Activated naive CD8-positive, alpha-beta T cell treated with anti-CD3 and anti-CD28 coated beads, Interleukin-2, amount 50 U/mL, for 24 hours (primary cell): ENCODE data around the gene PIP4K2A.

Source experiments
- ATAC-seq: fragments of 150-1000 bp; cut with Tn5 transposase; one replicate; pipeline ENCODE4 v1.10.0; 2021
- DNase-seq: peaks from one replicate; pipeline ENCODE4 v3.0.0; 2021
- H3K27ac Mint-ChIP-seq: one replicate; pipeline ENCODE4 v1.8.0; 2021; ENCODE audit warnings: mild to moderate bottlenecking, mixed read lengths
- H3K27me3 Mint-ChIP-seq: one replicate; pipeline ENCODE4 v1.8.0; 2021; ENCODE audit warnings: mixed read lengths
- H3K36me3 Mint-ChIP-seq: one replicate; pipeline ENCODE4 v1.8.0; 2021; ENCODE audit warnings: low read depth, mixed read lengths
- H3K4me1 Mint-ChIP-seq: one replicate; pipeline ENCODE4 v1.8.0; 2021; ENCODE audit warnings: mixed read lengths
- H3K4me3 Mint-ChIP-seq: one replicate; pipeline ENCODE4 v1.8.0; 2021; ENCODE audit warnings: mild to moderate bottlenecking, moderate library complexity, mixed read lengths
- H3K9me3 Mint-ChIP-seq: one replicate; pipeline ENCODE4 v1.8.0; 2021; ENCODE audit warnings: mixed read lengths

The PIP4K2A gene

DNA sequence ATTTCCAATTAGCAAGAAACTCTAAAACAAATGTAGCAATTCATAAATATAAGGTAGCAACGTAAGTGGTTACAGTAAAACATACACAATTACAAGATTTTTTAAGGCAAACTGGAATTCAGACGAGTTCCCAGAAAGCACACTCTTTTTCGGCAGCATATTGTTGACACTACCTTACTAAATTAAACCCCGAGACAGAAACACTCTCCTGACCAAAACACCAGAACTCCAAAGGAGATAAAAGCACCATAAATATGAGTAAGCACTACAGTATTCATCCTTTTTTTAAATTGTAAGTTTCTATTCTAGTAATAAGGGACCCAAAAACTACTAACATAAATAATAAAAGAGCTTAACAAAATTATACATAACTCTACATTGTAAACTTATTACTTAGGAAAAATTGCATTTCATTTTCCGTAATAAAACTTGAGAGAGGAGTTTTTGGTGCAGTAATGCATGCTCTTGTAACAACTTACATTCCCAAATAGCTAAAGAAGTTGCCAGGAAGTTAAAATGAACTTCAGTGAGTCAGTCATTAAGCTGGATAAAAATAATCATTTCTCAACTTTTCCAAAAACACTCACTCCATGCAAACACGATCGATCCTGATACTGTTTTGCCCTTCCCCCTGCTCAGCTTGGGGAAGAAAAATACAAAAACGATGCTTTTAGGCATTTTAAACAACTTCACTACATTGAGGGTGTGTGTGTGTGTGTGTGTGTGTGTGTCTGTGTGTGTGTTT lies 2.0 kb downstream of the PIP4K2A start:
- ATAC-seq (no peak), DNase-seq (no peak)
- peak overlapping the region; percentile 88 for H3K4me3 Mint-ChIP-seq
- H3K27me3 Mint-ChIP-seq = no peaks in the 10 kb centered on the region
- no peaks in the 10 kb centered on the region for H3K9me3 Mint-ChIP-seq
- peak overlapping the region; percentile 90 for H3K27ac Mint-ChIP-seq
- H3K36me3 Mint-ChIP-seq = peaks cover 7% of the 10 kb centered on the region
- H3K4me1 Mint-ChIP-seq = peaks cover 56% of the 10 kb centered on the region

DNA sequence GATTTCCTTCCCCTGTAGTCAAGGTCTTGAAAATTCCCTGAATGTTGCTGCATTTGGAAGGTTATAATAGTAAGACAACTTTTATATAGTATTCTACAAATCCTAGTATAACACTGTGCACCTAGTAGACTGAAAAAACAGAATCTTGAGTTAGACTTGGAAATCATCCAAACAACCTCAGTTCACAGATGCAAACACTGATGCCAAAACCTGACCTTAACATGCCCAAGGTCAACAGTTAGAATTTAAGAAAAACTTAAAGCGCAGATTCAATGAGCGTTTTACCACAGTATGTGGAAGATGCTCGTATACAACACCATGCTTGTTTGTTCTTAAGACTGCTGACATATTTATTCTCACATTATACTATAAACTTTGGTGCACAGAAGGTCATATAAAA lies 3.0 kb downstream of the PIP4K2A start:
- Mint-ChIP-seq H3K4me1 (peaks cover 65% of the 10 kb centered on the region), H3K27me3 (no peaks in the 10 kb centered on the region), H3K27ac (peak overlapping the region; percentile 50), H3K36me3 (peaks cover 12% of the 10 kb centered on the region), H3K4me3 (peak overlapping the region; percentile 88), H3K9me3 (peaks cover 1% of the 10 kb centered on the region)
- DNase-seq (no peak), ATAC-seq (no peak)

DNA sequence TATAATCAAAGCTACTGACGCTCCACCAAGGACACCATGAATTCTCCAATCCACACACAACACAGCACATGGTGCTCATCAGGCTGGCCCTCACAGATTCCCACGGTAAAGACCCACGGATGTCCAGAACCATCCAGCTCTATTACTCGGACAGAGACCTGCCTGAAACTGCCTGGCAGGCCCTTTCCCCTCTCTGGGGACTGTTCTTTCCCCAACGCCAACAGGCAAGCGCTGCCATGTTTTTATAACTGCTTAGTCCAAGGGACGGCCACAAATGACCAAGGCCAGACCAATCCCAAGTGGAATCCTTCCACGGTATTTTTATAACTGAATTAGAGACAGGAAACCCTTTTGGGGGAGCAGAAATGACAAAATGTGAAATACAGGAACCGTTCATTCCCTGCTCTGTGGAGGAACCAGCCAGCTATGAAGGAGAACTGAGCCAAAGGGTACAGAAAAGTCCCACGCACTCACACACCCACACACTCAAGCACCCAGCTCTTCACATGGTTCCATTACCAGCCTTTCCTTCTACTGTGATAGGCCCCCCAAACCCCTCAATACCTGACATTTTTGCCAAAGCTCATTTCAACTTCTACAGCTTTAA lies 4.1 kb downstream of the PIP4K2A start:
- ATAC-seq = no peak
- peaks cover 4% of the 10 kb centered on the region for H3K9me3 Mint-ChIP-seq
- peaks cover 74% of the 10 kb centered on the region for H3K4me1 Mint-ChIP-seq
- peak overlapping the region; percentile 50 for H3K27ac Mint-ChIP-seq
- peaks cover 19% of the 10 kb centered on the region for H3K36me3 Mint-ChIP-seq
- H3K4me3 Mint-ChIP-seq = peak overlapping the region; percentile 88
- no peak for DNase-seq
- H3K27me3 Mint-ChIP-seq = no peaks in the 10 kb centered on the region

DNA sequence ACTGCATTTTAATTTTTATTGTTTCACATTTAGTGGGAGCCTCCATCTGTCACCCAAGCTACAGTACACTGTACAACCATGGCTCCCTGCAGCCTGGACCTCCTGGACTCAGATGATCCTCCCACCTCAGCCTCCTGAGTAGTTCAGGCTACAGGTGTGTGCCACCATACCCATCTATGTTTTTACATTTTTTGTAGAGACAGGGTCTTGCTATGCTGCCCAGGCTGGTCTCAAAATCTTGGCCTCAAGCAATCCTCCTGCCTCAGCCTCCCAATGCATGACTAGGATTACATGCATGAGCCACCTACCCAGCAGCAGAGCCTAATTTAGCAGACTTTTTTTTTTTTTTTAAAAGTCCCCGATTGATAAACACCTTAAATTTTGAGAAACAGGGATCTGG lies 5.6 kb downstream of the PIP4K2A start:
- no peak overlapping the region for H3K4me3 Mint-ChIP-seq
- peaks cover 85% of the 10 kb centered on the region for H3K4me1 Mint-ChIP-seq
- no peaks in the 10 kb centered on the region for H3K27me3 Mint-ChIP-seq
- H3K27ac Mint-ChIP-seq = peak overlapping the region; percentile 50
- ATAC-seq = no peak
- H3K36me3 Mint-ChIP-seq = peaks cover 28% of the 10 kb centered on the region
- H3K9me3 Mint-ChIP-seq = peaks cover 4% of the 10 kb centered on the region
- no peak for DNase-seq

DNA sequence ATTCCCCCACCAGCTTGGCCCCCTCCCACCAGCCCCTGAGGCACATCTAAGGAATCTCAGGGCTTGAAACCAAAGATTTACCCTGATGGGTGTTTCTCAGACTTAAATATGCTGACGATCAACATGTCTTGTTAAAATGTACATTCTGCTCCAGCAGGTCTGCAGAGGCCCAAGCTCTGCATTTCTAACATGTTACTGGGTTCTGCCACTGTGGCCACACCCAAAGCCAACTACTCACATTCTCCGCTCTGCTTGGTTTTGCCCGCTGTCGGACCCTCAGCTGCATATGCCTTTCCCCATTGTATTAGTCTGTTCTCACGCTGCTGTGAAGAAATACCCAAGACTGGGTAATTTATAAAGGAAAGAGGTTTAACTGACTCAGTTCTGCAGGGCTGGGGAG lies 8.9 kb downstream of the PIP4K2A start:
- ATAC-seq (peak; percentile 64), DNase-seq (no peak)
- peak overlapping the region; percentile 32 for H3K4me3 Mint-ChIP-seq
- H3K27me3 Mint-ChIP-seq = no peaks in the 10 kb centered on the region
- H3K36me3 Mint-ChIP-seq = peaks cover 37% of the 10 kb centered on the region
- H3K9me3 Mint-ChIP-seq = peaks cover 4% of the 10 kb centered on the region
- H3K27ac Mint-ChIP-seq = peak overlapping the region; percentile 71
- peaks cover 95% of the 10 kb centered on the region for H3K4me1 Mint-ChIP-seq

DNA sequence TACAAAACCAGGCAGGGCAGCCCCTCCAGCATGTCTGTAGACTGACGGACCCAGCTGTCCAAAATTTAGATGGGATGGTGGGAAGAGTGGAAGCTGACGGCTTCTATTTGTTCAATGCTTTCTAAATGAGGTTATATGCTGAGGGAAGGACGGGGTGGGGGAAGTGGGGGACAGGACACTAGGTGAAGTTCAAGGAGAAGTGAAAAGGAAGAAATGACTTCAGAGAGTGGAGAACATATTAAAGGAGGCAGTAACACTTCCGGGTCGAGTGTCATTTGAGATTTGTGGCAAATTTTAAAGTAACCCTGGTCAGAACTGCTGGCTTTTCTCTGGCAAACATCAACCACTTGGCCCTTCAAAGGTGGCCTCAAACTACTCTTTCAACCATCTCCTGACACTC lies 9.4 kb downstream of the PIP4K2A start:
- peaks cover 37% of the 10 kb centered on the region for H3K36me3 Mint-ChIP-seq
- peak overlapping the region; percentile 14 for H3K27ac Mint-ChIP-seq
- peaks cover 95% of the 10 kb centered on the region for H3K4me1 Mint-ChIP-seq
- H3K27me3 Mint-ChIP-seq = no peaks in the 10 kb centered on the region
- ATAC-seq (no peak), DNase-seq (no peak)
- peaks cover 4% of the 10 kb centered on the region for H3K9me3 Mint-ChIP-seq
- no peak overlapping the region for H3K4me3 Mint-ChIP-seq

DNA sequence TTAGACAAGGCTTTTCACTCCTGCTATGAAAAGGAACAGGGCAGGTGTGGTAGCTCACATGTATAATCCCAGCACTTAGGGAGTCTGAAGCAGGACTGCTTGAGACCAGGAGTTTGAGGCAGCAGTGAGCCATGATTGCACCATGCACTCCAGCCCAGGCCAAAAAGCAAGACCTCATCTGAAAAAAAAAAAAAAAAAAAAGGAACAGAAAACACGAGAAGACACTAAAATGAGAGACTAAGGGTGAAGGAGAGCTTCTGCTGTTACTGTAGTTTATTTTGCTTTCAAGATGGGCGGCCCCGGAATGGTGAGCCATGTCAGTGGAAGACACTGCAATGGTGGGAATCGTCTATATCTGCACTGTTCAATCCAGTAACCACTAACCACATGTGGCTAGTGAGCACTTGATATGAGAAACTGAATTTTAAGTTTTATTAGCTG lies 9.9 kb downstream of the PIP4K2A start:
- peaks cover 37% of the 10 kb centered on the region for H3K36me3 Mint-ChIP-seq
- H3K9me3 Mint-ChIP-seq = peaks cover 4% of the 10 kb centered on the region
- no peaks in the 10 kb centered on the region for H3K27me3 Mint-ChIP-seq
- H3K27ac Mint-ChIP-seq = peak overlapping the region; percentile 14
- H3K4me1 Mint-ChIP-seq = peaks cover 94% of the 10 kb centered on the region
- no peak overlapping the region for H3K4me3 Mint-ChIP-seq
- DNase-seq (no peak), ATAC-seq (no peak)

DNA sequence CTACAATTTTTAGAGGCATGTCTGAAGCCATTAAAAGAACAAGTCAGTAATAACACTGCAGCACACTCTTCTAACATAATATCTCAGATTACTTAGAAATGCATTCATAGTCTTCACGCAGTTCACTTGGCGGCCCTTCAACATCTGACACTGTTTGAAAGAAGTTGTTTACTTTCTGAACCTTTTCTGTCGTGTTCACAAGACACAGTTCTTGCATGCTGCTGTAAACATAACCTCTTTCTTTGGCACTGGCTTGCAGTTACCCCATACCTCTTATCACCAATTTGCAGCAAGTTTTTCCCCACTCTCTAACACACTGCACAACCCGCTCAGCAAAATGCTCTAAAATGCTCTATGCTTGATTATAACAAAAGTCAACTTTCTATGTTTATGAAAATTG lies 12.0 kb downstream of the PIP4K2A start:
- H3K4me3 Mint-ChIP-seq = no peak overlapping the region
- H3K27ac Mint-ChIP-seq = no peak overlapping the region
- ATAC-seq (no peak), DNase-seq (no peak)
- H3K27me3 Mint-ChIP-seq = no peaks in the 10 kb centered on the region
- H3K36me3 Mint-ChIP-seq = peaks cover 32% of the 10 kb centered on the region
- peaks cover 4% of the 10 kb centered on the region for H3K9me3 Mint-ChIP-seq
- H3K4me1 Mint-ChIP-seq = peaks cover 89% of the 10 kb centered on the region

DNA sequence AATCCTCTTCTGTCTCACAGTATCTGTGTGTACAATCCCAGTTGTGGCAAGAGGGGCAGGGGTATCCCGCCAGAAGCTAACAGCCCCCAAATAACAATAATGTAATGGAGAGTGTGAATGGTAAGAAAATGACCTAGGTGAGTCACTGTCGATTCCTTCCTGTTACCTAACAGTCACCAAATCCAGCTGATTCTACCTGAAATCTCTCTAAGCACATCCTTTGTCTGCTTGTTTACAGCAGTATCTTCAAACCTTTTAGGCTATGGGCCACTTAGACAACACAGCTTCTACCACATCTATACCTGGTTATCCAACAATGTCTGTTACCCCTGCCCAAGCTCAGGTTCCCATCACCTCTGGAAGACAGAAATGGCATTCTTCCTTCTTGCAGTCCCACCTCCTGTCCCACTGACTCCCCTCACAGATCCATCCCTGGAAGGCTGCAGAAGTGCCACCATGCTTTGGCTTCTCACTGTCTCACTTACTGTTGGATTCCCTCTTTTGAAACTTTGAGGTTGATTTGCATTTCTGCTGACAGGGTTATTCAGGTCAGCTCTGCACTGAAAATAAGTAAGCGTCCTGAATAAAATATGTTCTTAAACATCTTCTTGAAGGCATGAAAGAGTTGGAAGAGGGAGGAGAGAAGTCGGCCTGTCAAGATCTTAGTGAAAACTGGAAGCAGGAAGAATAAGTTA lies 13.1 kb downstream of the PIP4K2A start:
- H3K4me3 Mint-ChIP-seq = no peak overlapping the region
- peaks cover 2% of the 10 kb centered on the region for H3K9me3 Mint-ChIP-seq
- H3K27ac Mint-ChIP-seq = peak overlapping the region; percentile 24
- no peaks in the 10 kb centered on the region for H3K27me3 Mint-ChIP-seq
- H3K4me1 Mint-ChIP-seq = peaks cover 87% of the 10 kb centered on the region
- peaks cover 26% of the 10 kb centered on the region for H3K36me3 Mint-ChIP-seq
- peak; percentile 26 for ATAC-seq
- no peak for DNase-seq

DNA sequence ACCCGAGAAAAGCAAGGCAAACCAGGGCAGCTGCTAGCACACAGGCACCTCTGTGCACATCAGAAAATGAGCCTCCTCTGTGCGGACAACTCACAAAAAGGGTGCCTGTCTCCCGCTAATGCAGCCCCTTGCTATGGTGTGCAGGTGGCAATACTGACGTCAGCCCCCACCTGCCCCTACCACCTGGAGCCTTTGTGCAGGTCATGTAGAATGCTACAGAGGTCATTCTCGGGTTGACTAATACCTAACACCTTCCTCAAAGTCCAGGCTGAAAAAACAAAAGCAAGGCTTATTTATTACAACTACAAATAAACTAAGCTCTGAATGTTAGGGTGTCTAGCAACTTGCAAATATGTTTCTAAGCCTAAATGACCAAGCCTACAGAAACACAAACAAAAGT lies 13.9 kb downstream of the PIP4K2A start:
- ATAC-seq = no peak
- Mint-ChIP-seq H3K27me3 (no peaks in the 10 kb centered on the region), H3K4me3 (no peak overlapping the region), H3K9me3 (no peaks in the 10 kb centered on the region), H3K36me3 (peaks cover 20% of the 10 kb centered on the region), H3K27ac (peak overlapping the region; percentile 24), H3K4me1 (peaks cover 87% of the 10 kb centered on the region)
- DNase-seq = no peak

DNA sequence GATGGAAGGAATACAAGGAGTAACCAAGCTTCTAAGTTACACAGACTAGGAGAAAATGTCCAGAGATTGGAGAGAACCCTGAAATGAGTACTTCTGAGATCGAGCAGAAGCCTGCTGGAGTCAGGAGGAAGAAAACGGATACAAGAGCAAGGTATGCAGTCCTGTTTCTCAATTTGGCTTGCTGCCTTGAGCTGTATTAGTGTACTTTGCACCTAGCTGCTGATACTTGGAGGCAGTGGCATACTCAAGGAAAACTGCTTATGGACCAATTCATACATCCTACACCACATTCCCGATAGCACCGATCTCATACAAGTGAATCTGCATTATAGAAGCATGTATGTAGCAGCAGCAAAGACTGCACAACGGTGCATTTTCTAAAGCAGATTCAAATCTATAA lies 14.4 kb downstream of the PIP4K2A start:
- no peak overlapping the region for H3K4me3 Mint-ChIP-seq
- ATAC-seq = no peak

DNA sequence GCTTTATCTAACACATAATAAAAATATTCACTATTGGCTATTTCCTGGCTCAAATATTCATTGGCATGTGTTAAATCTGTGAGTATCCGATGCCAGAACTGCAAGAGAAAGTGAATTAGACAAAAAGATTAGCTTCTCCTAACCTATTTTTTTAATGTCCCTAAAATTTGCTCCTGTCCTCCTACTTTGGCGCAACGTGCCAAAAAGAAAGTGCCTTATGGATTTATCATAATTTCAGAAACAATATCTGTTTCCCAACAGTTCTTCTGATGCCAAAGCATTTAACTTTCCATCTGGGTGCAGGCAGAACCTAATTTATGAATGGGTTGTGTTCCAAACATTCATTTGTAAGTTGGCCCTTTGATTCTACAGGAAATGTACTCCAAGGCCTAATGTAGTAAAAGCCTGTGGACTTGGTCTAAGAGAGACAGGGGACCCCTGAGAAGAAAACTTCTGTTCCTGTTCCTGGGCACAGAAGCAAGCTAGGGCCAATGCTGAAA lies 15.4 kb downstream of the PIP4K2A start:
- Mint-ChIP-seq H3K27ac (no peak overlapping the region), H3K9me3 (no peaks in the 10 kb centered on the region), H3K36me3 (peaks cover 14% of the 10 kb centered on the region), H3K4me3 (no peak overlapping the region), H3K4me1 (peaks cover 88% of the 10 kb centered on the region), H3K27me3 (no peaks in the 10 kb centered on the region)
- DNase-seq (no peak), ATAC-seq (no peak)

More for the DNA sequence above, 14.4 kb downstream of the PIP4K2A start:
- Mint-ChIP-seq H3K4me1 (peaks cover 88% of the 10 kb centered on the region), H3K36me3 (peaks cover 20% of the 10 kb centered on the region), H3K9me3 (no peaks in the 10 kb centered on the region), H3K27ac (no peak overlapping the region), H3K27me3 (no peaks in the 10 kb centered on the region)
- no peak for DNase-seq

DNA sequence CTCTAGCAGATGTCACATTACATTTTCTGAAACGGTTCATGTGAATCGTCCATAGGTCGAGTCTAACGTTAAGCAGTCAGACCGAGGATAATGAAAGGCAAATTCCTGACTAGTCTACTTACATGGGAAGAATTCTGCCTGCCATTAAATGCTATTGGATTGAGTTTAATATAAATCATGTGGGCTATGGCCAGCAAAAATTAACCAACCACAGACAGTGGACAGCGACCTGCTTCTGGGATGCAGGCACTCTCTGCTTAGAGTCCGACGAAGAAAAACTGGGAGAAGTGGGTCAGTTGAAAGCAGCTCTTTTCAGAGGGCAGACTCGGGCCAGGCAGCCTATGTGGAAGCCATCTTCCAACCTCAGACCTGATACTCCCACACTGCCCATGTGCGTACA lies 16.6 kb downstream of the PIP4K2A start:
- no peak for DNase-seq
- Mint-ChIP-seq H3K4me3 (no peak overlapping the region), H3K9me3 (no peaks in the 10 kb centered on the region), H3K27ac (no peak overlapping the region), H3K36me3 (peaks cover 14% of the 10 kb centered on the region), H3K27me3 (no peaks in the 10 kb centered on the region), H3K4me1 (peaks cover 90% of the 10 kb centered on the region)
- ATAC-seq = no peak

DNA sequence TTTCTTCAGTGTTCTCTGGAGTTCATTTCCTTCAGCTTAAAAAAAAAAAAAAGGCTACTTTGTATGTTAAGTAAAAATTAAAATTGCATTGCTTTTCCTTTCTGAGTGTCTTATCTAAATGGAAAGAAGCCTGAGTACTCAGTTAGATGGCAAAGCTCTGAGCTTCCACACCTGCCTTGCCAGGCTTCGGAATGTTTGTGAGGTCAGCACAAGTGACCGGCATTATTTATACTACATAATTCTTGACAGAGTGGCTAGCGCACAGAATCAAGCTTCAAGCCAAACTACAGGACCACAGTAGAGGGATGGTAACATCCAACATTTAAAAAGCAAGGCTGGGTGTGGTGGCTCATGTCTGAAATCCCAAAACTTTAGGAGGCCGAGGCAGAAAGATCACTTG lies 17.3 kb downstream of the PIP4K2A start:
- no peak for DNase-seq
- Mint-ChIP-seq H3K27ac (peak overlapping the region; percentile 3), H3K4me3 (no peak overlapping the region), H3K27me3 (no peaks in the 10 kb centered on the region), H3K4me1 (peaks cover 90% of the 10 kb centered on the region), H3K36me3 (peaks cover 15% of the 10 kb centered on the region), H3K9me3 (no peaks in the 10 kb centered on the region)
- no peak for ATAC-seq

DNA sequence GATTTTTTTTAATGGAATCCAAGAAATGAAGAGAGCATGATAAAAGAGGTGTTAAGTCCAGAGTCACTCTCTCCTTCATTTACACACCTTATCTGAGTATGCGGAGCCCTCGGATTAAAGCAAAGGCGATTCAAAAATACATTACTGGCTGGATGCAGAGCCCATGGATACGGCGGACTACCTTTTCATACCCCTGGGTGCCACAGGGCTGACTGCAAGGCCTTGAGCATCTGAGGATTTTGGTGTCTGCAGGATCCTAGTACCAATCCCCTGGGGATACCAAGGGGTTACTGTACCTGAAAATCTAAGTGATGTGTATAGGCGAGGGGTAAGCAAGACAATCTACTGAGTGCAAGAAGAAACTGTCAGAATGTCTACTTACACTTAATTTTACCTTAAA lies 20.5 kb downstream of the PIP4K2A start:
- no peak for ATAC-seq
- Mint-ChIP-seq H3K36me3 (peaks cover 18% of the 10 kb centered on the region), H3K9me3 (no peaks in the 10 kb centered on the region), H3K4me3 (peak overlapping the region; percentile 58), H3K27me3 (no peaks in the 10 kb centered on the region), H3K27ac (peak overlapping the region; percentile 82), H3K4me1 (peaks cover 92% of the 10 kb centered on the region)
- DNase-seq = no peak
